H9 (cell line): ENCODE results near the gene ERCC6L2. TPM values are rescaled to one million over a fixed set of nuclear protein-coding genes. Genes with fewer than 3 reads are reported as not detected.

ENCODE experiments used
- DNase-seq: peaks from one replicate; pipeline ENCODE4 v3.0.0-alpha.2; 2017
- H2AFZ ChIP-seq: one replicate; pipeline ENCODE4 v1.6.1; 2013; ENCODE audit warnings: mild to moderate bottlenecking, low read length, control low read depth, moderate library complexity
- H2AK5ac ChIP-seq: 2 replicates; pipeline ENCODE4 v1.6.1; 2013; ENCODE audit warnings: low read length, control low read depth, mixed read lengths; ENCODE audit not compliant: insufficient read length
- H2BK120ac ChIP-seq: one replicate; pipeline ENCODE4 v1.6.1; 2013; ENCODE audit warnings: low read depth, mild to moderate bottlenecking, low read length, control low read depth, inconsistent platforms; ENCODE audit not compliant: poor library complexity, severe bottlenecking
- H2BK12ac ChIP-seq: 2 replicates; pipeline ENCODE4 v1.6.1; 2013; ENCODE audit warnings: low read length, control low read depth, mixed read lengths, low read depth; ENCODE audit not compliant: insufficient read length
- H2BK15ac ChIP-seq: 2 replicates; pipeline ENCODE4 v1.6.1; 2013; ENCODE audit warnings: low read depth, low read length, control low read depth
- H2BK20ac ChIP-seq: one replicate; pipeline ENCODE4 v1.6.1; 2013; ENCODE audit warnings: low read depth, mild to moderate bottlenecking, low read length, control low read depth, inconsistent platforms; ENCODE audit not compliant: poor library complexity, severe bottlenecking
- H2BK5ac ChIP-seq: 2 replicates; pipeline ENCODE4 v1.6.1; 2013; ENCODE audit warnings: low read length, control low read depth, mixed read lengths; ENCODE audit not compliant: insufficient read length
- H3K14ac ChIP-seq: 2 replicates; pipeline ENCODE4 v1.6.1; 2013; ENCODE audit warnings: low read length, control low read depth; ENCODE audit not compliant: insufficient read depth
- H3K18ac ChIP-seq: 2 replicates; pipeline ENCODE4 v1.6.1; 2013; ENCODE audit warnings: low read depth, mild to moderate bottlenecking, mixed read lengths, low read length, control low read depth; ENCODE audit not compliant: insufficient read length
- H3K23ac ChIP-seq: 2 replicates; pipeline ENCODE4 v1.6.1; 2013; ENCODE audit warnings: low read length, control low read depth, mixed read lengths, low read depth; ENCODE audit not compliant: insufficient read length
- H3K23me2 ChIP-seq: 2 replicates; pipeline ENCODE4 v1.6.1; 2013; ENCODE audit warnings: low read depth, mild to moderate bottlenecking, mixed read lengths, low read length, control low read depth; ENCODE audit not compliant: insufficient read length, poor library complexity, severe bottlenecking
- H3K27ac ChIP-seq: 2 replicates; pipeline ENCODE4 v1.5.1; 2013; ENCODE audit warnings: low read length, control low read depth, mixed read lengths, low read depth; ENCODE audit not compliant: insufficient read length
- H3K27me3 ChIP-seq: 2 replicates; pipeline ENCODE4 v1.6.1; 2013; ENCODE audit warnings: low read length, control low read depth, inconsistent platforms; ENCODE audit not compliant: insufficient read depth
- H3K4ac ChIP-seq: 2 replicates; pipeline ENCODE4 v1.6.1; 2013; ENCODE audit warnings: low read depth, mild to moderate bottlenecking, control low read depth, inconsistent platforms, low read length, moderate library complexity
- H3K4me1 ChIP-seq: 2 replicates; pipeline ENCODE4 v1.6.1; 2013; ENCODE audit warnings: low read length, control low read depth, inconsistent platforms; ENCODE audit not compliant: insufficient read depth
- H3K4me2 ChIP-seq: 2 replicates; pipeline ENCODE4 v1.6.1; 2013; ENCODE audit warnings: low read length, control low read depth, mixed read lengths; ENCODE audit not compliant: insufficient read length, insufficient read depth
- H3K56ac ChIP-seq: 2 replicates; pipeline ENCODE4 v1.6.1; 2013; ENCODE audit warnings: low read depth, mild to moderate bottlenecking, mixed read lengths, low read length, control low read depth; ENCODE audit not compliant: insufficient read length
- H3K79me1 ChIP-seq: 2 replicates; pipeline ENCODE4 v1.6.1; 2013; ENCODE audit warnings: low read depth, mild to moderate bottlenecking, moderate library complexity, low read length, control low read depth, inconsistent platforms; ENCODE audit not compliant: insufficient read depth, poor library complexity, severe bottlenecking
- H3K79me2 ChIP-seq: 2 replicates; pipeline ENCODE4 v1.6.1; 2013; ENCODE audit warnings: low read length, control low read depth, inconsistent platforms; ENCODE audit not compliant: insufficient read depth
- H3K9ac ChIP-seq: 2 replicates; pipeline ENCODE4 v1.6.1; 2013; ENCODE audit warnings: low read length, control low read depth, mixed read lengths; ENCODE audit not compliant: insufficient read length; ENCODE audit errors: extremely low read depth
- H3K9me3 ChIP-seq: one replicate; pipeline ENCODE4 v1.6.1; 2013; ENCODE audit warnings: low read depth, low read length, inconsistent platforms; ENCODE audit not compliant: control insufficient read depth
- H3T11ph ChIP-seq: one replicate; pipeline ENCODE4 v1.6.1; 2013; ENCODE audit warnings: mild to moderate bottlenecking, low read length, control low read depth, inconsistent platforms
- H4K20me1 ChIP-seq: one replicate; pipeline ENCODE4 v1.6.1; 2013; ENCODE audit not compliant: control insufficient read depth, insufficient read length, insufficient read depth
- H4K5ac ChIP-seq: 2 replicates; pipeline ENCODE4 v1.6.1; 2013; ENCODE audit warnings: low read depth, mild to moderate bottlenecking, mixed read lengths, low read length, control low read depth; ENCODE audit not compliant: insufficient read length
- H4K8ac ChIP-seq: replicated peaks from 2 replicates; pipeline ENCODE4 v1.6.1; 2013; ENCODE audit warnings: low read length, control low read depth, mixed read lengths, low read depth; ENCODE audit not compliant: insufficient read length
- H4K91ac ChIP-seq: 2 replicates; pipeline ENCODE4 v1.6.1; 2013; ENCODE audit warnings: low read depth, mild to moderate bottlenecking, moderate library complexity, mixed read lengths, low read length, control low read depth; ENCODE audit not compliant: insufficient read length
- H3K27ac Mint-ChIP-seq, 3 experiments: 2 replicates in 2 of 3; 3 replicates in 1 of 3; pipeline ENCODE4 v1.8.0; 2020 to 2021; ENCODE audit warnings: mixed read lengths in 3 of 3, mild to moderate bottlenecking in 1 of 3, moderate library complexity in 1 of 3
- H3K27me3 Mint-ChIP-seq: 2 replicates; pipeline ENCODE4 v1.8.0; 2021; ENCODE audit warnings: low read depth, mild to moderate bottlenecking, moderate library complexity, mixed read lengths
- H3K36me3 Mint-ChIP-seq, 3 experiments: 2 replicates in 2 of 3; 3 replicates in 1 of 3; pipeline ENCODE4 v1.8.0; 2020 to 2021; ENCODE audit warnings: low read depth in 3 of 3, mixed read lengths in 3 of 3; ENCODE audit not compliant: insufficient read depth in 1 of 3
- H3K4me1 Mint-ChIP-seq, 2 experiments: 2 replicates each; pipeline ENCODE4 v1.8.0; 2020; ENCODE audit warnings: mixed read lengths in 2 of 2
- H3K4me3 Mint-ChIP-seq, 2 experiments: 2 replicates in 1 of 2; 3 replicates in 1 of 2; pipeline ENCODE4 v1.8.0; 2020 to 2021; ENCODE audit warnings: mild to moderate bottlenecking in 2 of 2, mixed read lengths in 2 of 2, moderate library complexity in 1 of 2
- H3K9me3 Mint-ChIP-seq, 2 experiments: 2 replicates in 1 of 2; 3 replicates in 1 of 2; pipeline ENCODE4 v1.8.0; 2020; ENCODE audit warnings: mild to moderate bottlenecking in 2 of 2, mixed read lengths in 2 of 2, moderate library complexity in 1 of 2
- CTCF ChIP-seq: fragments of 200-600 bp; sonication (generic); conservative IDR thresholded peaks from 3 replicates; pipeline ENCODE4 v1.8.0; 2021; ENCODE audit warnings: antibody characterized with exemption, mild to moderate bottlenecking
- WGBS: extraction: QIAGEN DNeasy Blood & Tissue Kit; methylation state at CpG from one replicate; pipeline ENCODE4 v1.1.7; 2013; ENCODE audit warnings: missing lambda C conversion rate, low lambda C conversion rate, mixed read lengths; ENCODE audit not compliant: insufficient read length; ENCODE audit errors: extremely low coverage; 5-methylcytosine and 5-hydroxymethylcytosine counted together
- total RNA-seq: library from RNA; stranded (reverse); gene quantifications from 2 replicates; pipeline ENCODE4 v1.2.1, GENCODE V29; 2021

Gene ERCC6L2
- total RNA-seq, 1 experiment from 2014 or later, result 57.7 TPM

DNA sequence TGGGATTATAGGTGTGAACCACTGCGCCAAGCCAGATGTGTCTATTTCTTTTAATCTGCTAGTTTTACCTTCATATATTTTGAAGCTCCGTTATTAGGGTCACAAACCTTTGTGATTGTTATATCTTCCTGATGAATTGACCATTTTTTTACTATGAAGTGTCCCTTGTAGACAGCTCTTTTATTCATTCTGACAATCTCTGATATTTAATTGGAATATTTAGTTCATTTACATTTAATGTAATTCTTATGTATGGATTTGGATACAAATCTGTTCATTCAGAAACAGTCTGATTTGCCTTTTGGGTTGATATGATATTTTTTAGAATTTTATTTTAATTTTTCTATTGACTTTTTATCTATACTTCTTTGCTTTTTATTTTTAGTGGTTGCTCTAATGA is 17.2 kb downstream of the ERCC6L2 start:
- no peak overlapping the region for H3K4me3 Mint-ChIP-seq
- no peak overlapping the region for H2BK12ac ChIP-seq
- no peak overlapping the region for H2AK5ac ChIP-seq

More for the DNA sequence above, 17.2 kb downstream of the ERCC6L2 start:
- no peak overlapping the region for H2BK5ac ChIP-seq
- WGBS, result no CpG with 5 or more reads among the region's 2 CpGs
- no peak overlapping the region for H3K56ac ChIP-seq
- H3K14ac ChIP-seq, result no peak overlapping the region
- no peak overlapping the region for H3K4me2 ChIP-seq
- Mint-ChIP-seq H3K36me3 (peaks cover 0 to 4% (median 2%) of the 10 kb centered on the region in 3 experiments; a peak in 3 of 7 replicates), H3K9me3 (no peaks in the 10 kb centered on the region; a peak in 1 of 5 replicates), H3K4me1 (no peaks in the 10 kb centered on the region), H3K27me3 (no peaks in the 10 kb centered on the region), H3K27ac (no peak overlapping the region)
- H3K4me1 ChIP-seq, result no peaks in the 10 kb centered on the region
- no peak overlapping the region for H3K4ac ChIP-seq
- H2BK20ac ChIP-seq, result no peak overlapping the region
- no peaks in the 10 kb centered on the region; the same call in 1 of the 2 replicates for H3K79me2 ChIP-seq
- H3K27ac ChIP-seq, result no peak overlapping the region
- H3K27me3 ChIP-seq, result no peaks in the 10 kb centered on the region
- no peak overlapping the region for H3T11ph ChIP-seq
- H3K23me2 ChIP-seq, result no peaks in the 10 kb centered on the region
- H2BK120ac ChIP-seq, result no peak overlapping the region
- no peak overlapping the region for H2AFZ ChIP-seq
- DNase-seq, result no peak
- no peak for TF ChIP-seq CTCF
- no peak overlapping the region for H4K91ac ChIP-seq
- no peak overlapping the region for H3K9ac ChIP-seq
- no peak overlapping the region for H4K5ac ChIP-seq
- H3K9me3 ChIP-seq, result no peaks in the 10 kb centered on the region
- H3K79me1 ChIP-seq, result no peaks in the 10 kb centered on the region
- no peak overlapping the region for H2BK15ac ChIP-seq
- no peak overlapping the region for H4K8ac ChIP-seq
- H4K20me1 ChIP-seq, result no peaks in the 10 kb centered on the region
- no peak overlapping the region for H3K18ac ChIP-seq
- H3K23ac ChIP-seq, result no peak overlapping the region
